C4-2B (cell line): ENCODE measurements around the gene EIF2AK2.

Experiments used
- CTCF ChIP-seq: fragments of 450-650 bp; conservative IDR thresholded peaks from 2 replicates; pipeline ENCODE4 v1.5.1; 2017; ENCODE audit warnings: mild to moderate bottlenecking
- ZFX ChIP-seq: fragments of 450-650 bp; IDR thresholded peaks from 2 replicates; pipeline ENCODE4 v1.6.1; 2017

- TF ChIP-seq CTCF (no peak), ZFX (no peak)
Observed at GRCh38 chr2:37201766-37202165, 45.0 kb upstream of the EIF2AK2 start.
